ENCODE data around the gene FYCO1. TPM values are rescaled to one million over a fixed set of nuclear protein-coding genes. Genes with fewer than 3 reads are reported as not detected.

Gene FYCO1
- polyA plus RNA-seq, 1 experiment: 14.2 TPM

- ChIA-PET POLR2A (no interaction called here), CTCF (interaction anchor here (2.4 kb wide), 1 partner anchor 16 kb away, joined by 8 read pairs; no protein-coding TSS in a partner anchor)
- H3K36me3 ChIP-seq (ENCODE audit: control insufficient read depth, insufficient read depth, low read length): peaks cover 48% of the 10 kb centered on the region
- no peak for DNase-seq (ENCODE audit: low read depth)
- no peaks in the 10 kb centered on the region for H3K27me3 ChIP-seq (ENCODE audit: control insufficient read depth, insufficient read depth, low read length)
- no peak for TF ChIP-seq CTCF (IDR thresholded peaks at IDR 0.05; ENCODE audit: insufficient read depth, low read depth, low read length)
- H3K4me3 ChIP-seq (ENCODE audit: low read depth, low read length): no peak overlapping the region
Observed at GRCh38 chr3:45955017-45955647, 40.5 kb downstream of the FYCO1 start.

GRCh38 chr3:45954306-45954705 is 41.3 kb downstream of the FYCO1 start:
- no peaks in the 10 kb centered on the region for H3K27me3 ChIP-seq (ENCODE audit: control insufficient read depth, insufficient read depth, low read length)
- DNase-seq (ENCODE audit: low read depth): no peak
- TF ChIP-seq CTCF (IDR thresholded peaks at IDR 0.05; ENCODE audit: insufficient read depth, low read depth, low read length): no peak
- ChIA-PET CTCF (interaction anchor here (0.5 to 27.4 kb wide), 3 partner anchors 15 to 129 kb away, joined by 3 to 541 read pairs (median 8); no protein-coding TSS in a partner anchor), POLR2A (no interaction called here)
- peaks cover 51% of the 10 kb centered on the region for H3K36me3 ChIP-seq (ENCODE audit: control insufficient read depth, insufficient read depth, low read length)
- H3K4me3 ChIP-seq (ENCODE audit: low read depth, low read length): no peak overlapping the region

- no peak for DNase-seq (ENCODE audit: low read depth)
- peaks cover 43% of the 10 kb centered on the region for H3K36me3 ChIP-seq (ENCODE audit: control insufficient read depth, insufficient read depth, low read length)
- no peaks in the 10 kb centered on the region for H3K27me3 ChIP-seq (ENCODE audit: control insufficient read depth, insufficient read depth, low read length)
- H3K4me3 ChIP-seq (ENCODE audit: low read depth, low read length): no peak overlapping the region
- POLR2A ChIA-PET: no interaction called here
- no peak for TF ChIP-seq CTCF (IDR thresholded peaks at IDR 0.05; ENCODE audit: insufficient read depth, low read depth, low read length)
- CTCF ChIA-PET: interaction anchor here (0.9 to 27.4 kb wide), 4 partner anchors 9 to 129 kb away, joined by 3 to 541 read pairs (median 7); no protein-coding TSS in a partner anchor
Observed at GRCh38 chr3:45953536-45953935, 42.1 kb downstream of the FYCO1 start.

- TF ChIP-seq CTCF (IDR thresholded peaks at IDR 0.05; ENCODE audit: insufficient read depth, low read depth, low read length): no peak
- ChIA-PET POLR2A (no interaction called here), CTCF (interaction anchor here (1.3 to 27.4 kb wide), 4 partner anchors 11 to 131 kb away, joined by 3 to 541 read pairs (median 7); no protein-coding TSS in a partner anchor)
- no peaks in the 10 kb centered on the region for H3K27me3 ChIP-seq (ENCODE audit: control insufficient read depth, insufficient read depth, low read length)
- no peak overlapping the region for H3K4me3 ChIP-seq (ENCODE audit: low read depth, low read length)
- peaks cover 36% of the 10 kb centered on the region for H3K36me3 ChIP-seq (ENCODE audit: control insufficient read depth, insufficient read depth, low read length)
- no peak for DNase-seq (ENCODE audit: low read depth)
Observed at GRCh38 chr3:45952456-45952855, 43.2 kb downstream of the FYCO1 start.

- DNase-seq (ENCODE audit: low read depth): no peak
- POLR2A ChIA-PET: no interaction called here
- H3K36me3 ChIP-seq (ENCODE audit: control insufficient read depth, insufficient read depth, low read length): peaks cover 36% of the 10 kb centered on the region
- CTCF ChIA-PET: interaction anchor here (1.3 to 27.4 kb wide), 6 partner anchors 8 to 131 kb away, joined by 3 to 541 read pairs (median 6); no protein-coding TSS in a partner anchor
- no peaks in the 10 kb centered on the region for H3K27me3 ChIP-seq (ENCODE audit: control insufficient read depth, insufficient read depth, low read length)
- no peak overlapping the region for H3K4me3 ChIP-seq (ENCODE audit: low read depth, low read length)
- TF ChIP-seq CTCF (IDR thresholded peaks at IDR 0.05; ENCODE audit: insufficient read depth, low read depth, low read length): no peak
Observed at GRCh38 chr3:45951946-45952345, 43.7 kb downstream of the FYCO1 start.

All from BJ (cell line).